ENCODE measurements around the gene MICAL3. TPM values are rescaled to one million over a fixed set of nuclear protein-coding genes. Genes with fewer than 3 reads are reported as not detected.

The MICAL3 gene
- polyA plus RNA-seq, 2 of the 4 experiments (the other 2 are of a cell fraction): 20.5 to 30.1 TPM

DNA sequence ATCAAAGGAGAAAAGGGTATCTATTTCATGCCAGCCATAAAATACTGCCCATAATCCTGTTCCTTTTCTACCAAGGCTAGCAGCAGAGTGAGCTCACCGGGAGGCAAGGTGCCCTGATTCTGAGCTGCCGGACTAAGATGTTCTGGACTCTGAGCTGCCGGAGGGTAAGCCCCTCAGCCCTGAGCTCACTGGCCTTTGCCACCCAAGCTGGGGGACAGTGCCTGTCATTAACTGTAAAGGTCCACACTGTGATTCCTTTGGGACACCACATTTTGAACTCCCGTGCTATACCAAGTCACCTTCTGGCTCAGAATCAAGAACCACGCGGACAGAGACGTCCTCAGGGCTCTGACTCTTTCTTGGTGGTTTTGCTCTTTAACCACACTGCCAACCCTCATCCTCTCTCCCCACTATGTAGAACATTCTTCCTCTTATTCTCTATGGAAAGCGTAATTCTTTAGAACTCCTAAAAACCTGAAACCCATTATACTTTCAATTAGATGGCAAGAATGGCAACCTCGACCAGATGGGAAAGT, 161.6 kb downstream of the MICAL3 start:
- H3K27ac ChIP-seq: no peak overlapping the region
- CTCF ChIA-PET: no interaction called here
- no peaks in the 10 kb centered on the region for H3K9me3 ChIP-seq
- FAIRE-seq: no peak
- ATAC-seq: no peak
- no peaks in the 10 kb centered on the region for H3K4me1 ChIP-seq
- 94% methylated on average over 9 of the region's 9 CpGs for WGBS (ENCODE audit: missing lambda C conversion rate)
- H3K4me2 ChIP-seq: no peak overlapping the region
- TF ChIP-seq NR3C1 (IDR thresholded peaks at IDR 0.05) (no peak), EP300 (IDR thresholded peaks at IDR 0.05) (no peak), SREBF2 (IDR thresholded peaks at IDR 0.05) (no peak), RARB (CRISPR knock-in tag; IDR thresholded peaks at IDR 0.05) (no peak), POLR2A (IDR thresholded peaks at IDR 0.05; ENCODE audit: low read length) (no peak), FOSL2 (IDR thresholded peaks at IDR 0.05) (no peak), FOSL2 (CRISPR knock-in tag; IDR thresholded peaks at IDR 0.05) (no peak), KDM5A (IDR thresholded peaks at IDR 0.05) (no peak), RFX5 (IDR thresholded peaks at IDR 0.05) (no peak)
- TF ChIP-seq, protein P1, sequence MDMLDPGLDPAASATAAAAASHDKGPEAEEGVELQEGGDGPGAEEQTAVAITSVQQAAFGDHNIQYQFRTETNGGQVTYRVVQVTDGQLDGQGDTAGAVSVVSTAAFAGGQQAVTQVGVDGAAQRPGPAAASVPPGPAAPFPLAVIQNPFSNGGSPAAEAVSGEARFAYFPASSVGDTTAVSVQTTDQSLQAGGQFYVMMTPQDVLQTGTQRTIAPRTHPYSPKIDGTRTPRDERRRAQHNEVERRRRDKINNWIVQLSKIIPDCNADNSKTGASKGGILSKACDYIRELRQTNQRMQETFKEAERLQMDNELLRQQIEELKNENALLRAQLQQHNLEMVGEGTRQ (IDR thresholded peaks at IDR 0.05): no peak
- TF ChIP-seq, protein P2, sequence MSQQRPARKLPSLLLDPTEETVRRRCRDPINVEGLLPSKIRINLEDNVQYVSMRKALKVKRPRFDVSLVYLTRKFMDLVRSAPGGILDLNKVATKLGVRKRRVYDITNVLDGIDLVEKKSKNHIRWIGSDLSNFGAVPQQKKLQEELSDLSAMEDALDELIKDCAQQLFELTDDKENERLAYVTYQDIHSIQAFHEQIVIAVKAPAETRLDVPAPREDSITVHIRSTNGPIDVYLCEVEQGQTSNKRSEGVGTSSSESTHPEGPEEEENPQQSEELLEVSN (IDR thresholded peaks at IDR 0.05; ENCODE audit: borderline replicate concordance, low read depth): no peak
- DNase-seq (ENCODE audit: low read depth in 1 of 2, low spot score in 1 of 2): no peak
- POLR2A ChIA-PET: no interaction called here
- H3K4me3 ChIP-seq: no peak overlapping the region

DNA sequence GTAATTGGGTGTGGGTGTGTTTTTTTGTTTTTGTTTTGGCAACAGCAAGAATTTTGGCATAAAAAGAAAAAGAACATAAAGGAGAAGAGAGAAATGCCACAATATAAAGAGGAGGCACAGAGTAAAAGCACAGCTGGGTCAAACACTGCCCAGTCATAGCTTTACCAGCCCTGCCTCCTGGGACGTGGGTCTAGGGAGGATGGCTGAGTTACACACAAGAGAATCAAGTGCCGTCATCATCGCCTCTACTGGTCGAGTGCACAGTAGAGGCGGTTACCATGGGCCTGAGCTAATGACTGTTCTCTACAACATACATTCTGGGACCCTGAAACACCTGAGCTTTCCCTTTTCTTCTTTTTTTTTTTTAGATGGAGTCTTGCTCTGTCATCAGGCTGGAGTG, 162.5 kb downstream of the MICAL3 start:
- Histone ChIP-seq H3K4me3 (no peak overlapping the region), H3K9me3 (no peaks in the 10 kb centered on the region), H3K27ac (no peak overlapping the region), H3K4me1 (no peaks in the 10 kb centered on the region), H3K4me2 (no peak overlapping the region)
- no peak for ATAC-seq
- no peak for DNase-seq (ENCODE audit: low read depth in 1 of 2, low spot score in 1 of 2)
- CTCF ChIA-PET: interaction anchor here (1.2 kb wide), 1 partner anchor 214 kb away, joined by 3 read pairs; no protein-coding TSS in a partner anchor
- POLR2A ChIA-PET: no interaction called here
- FAIRE-seq: no peak
- no peak for TF ChIP-seq RCOR1 (IDR thresholded peaks at IDR 0.05; ENCODE audit: low read depth, low read length)
- WGBS (ENCODE audit: missing lambda C conversion rate): 91% methylated on average over 5 of the region's 5 CpGs

- TF ChIP-seq MAX (IDR thresholded peaks at IDR 0.05) (no peak), NR3C1 (IDR thresholded peaks at IDR 0.05) (no peak), SMC3 (IDR thresholded peaks at IDR 0.05) (no peak), MYC (IDR thresholded peaks at IDR 0.05; ENCODE audit: borderline replicate concordance, low read length) (no peak), EHMT2 (IDR thresholded peaks at IDR 0.05; ENCODE audit: low read depth) (no peak), KDM5A (IDR thresholded peaks at IDR 0.05) (no peak), PHF8 (IDR thresholded peaks at IDR 0.05; ENCODE audit: borderline replicate concordance, low read depth) (no peak), RFX5 (IDR thresholded peaks at IDR 0.05) (no peak), FOSL2 (IDR thresholded peaks at IDR 0.05) (no peak), FOSL2 (CRISPR knock-in tag; IDR thresholded peaks at IDR 0.05) (no peak), HEYL (CRISPR knock-in tag; IDR thresholded peaks at IDR 0.05) (no peak)
- TF ChIP-seq, protein P3, sequence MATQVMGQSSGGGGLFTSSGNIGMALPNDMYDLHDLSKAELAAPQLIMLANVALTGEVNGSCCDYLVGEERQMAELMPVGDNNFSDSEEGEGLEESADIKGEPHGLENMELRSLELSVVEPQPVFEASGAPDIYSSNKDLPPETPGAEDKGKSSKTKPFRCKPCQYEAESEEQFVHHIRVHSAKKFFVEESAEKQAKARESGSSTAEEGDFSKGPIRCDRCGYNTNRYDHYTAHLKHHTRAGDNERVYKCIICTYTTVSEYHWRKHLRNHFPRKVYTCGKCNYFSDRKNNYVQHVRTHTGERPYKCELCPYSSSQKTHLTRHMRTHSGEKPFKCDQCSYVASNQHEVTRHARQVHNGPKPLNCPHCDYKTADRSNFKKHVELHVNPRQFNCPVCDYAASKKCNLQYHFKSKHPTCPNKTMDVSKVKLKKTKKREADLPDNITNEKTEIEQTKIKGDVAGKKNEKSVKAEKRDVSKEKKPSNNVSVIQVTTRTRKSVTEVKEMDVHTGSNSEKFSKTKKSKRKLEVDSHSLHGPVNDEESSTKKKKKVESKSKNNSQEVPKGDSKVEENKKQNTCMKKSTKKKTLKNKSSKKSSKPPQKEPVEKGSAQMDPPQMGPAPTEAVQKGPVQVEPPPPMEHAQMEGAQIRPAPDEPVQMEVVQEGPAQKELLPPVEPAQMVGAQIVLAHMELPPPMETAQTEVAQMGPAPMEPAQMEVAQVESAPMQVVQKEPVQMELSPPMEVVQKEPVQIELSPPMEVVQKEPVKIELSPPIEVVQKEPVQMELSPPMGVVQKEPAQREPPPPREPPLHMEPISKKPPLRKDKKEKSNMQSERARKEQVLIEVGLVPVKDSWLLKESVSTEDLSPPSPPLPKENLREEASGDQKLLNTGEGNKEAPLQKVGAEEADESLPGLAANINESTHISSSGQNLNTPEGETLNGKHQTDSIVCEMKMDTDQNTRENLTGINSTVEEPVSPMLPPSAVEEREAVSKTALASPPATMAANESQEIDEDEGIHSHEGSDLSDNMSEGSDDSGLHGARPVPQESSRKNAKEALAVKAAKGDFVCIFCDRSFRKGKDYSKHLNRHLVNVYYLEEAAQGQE (IDR thresholded peaks at IDR 0.05): no peak
- TF ChIP-seq, protein P2 (IDR thresholded peaks at IDR 0.05; ENCODE audit: borderline replicate concordance, low read depth): no peak
- TF ChIP-seq, protein P1 (IDR thresholded peaks at IDR 0.05): no peak
- Histone ChIP-seq H3K9me3 (no peaks in the 10 kb centered on the region), H3K27ac (no peak overlapping the region), H3K4me1 (no peaks in the 10 kb centered on the region), H3K4me3 (no peak overlapping the region), H3K4me2 (no peak overlapping the region)
- CTCF ChIA-PET: interaction anchor here (1.0 to 1.2 kb wide), 2 partner anchors 216 to 302 kb away, joined by 3 read pairs; no protein-coding TSS in a partner anchor
- ATAC-seq: no peak
- POLR2A ChIA-PET: no interaction called here
- 95% methylated on average over 23 of the region's 23 CpGs for WGBS (ENCODE audit: missing lambda C conversion rate)
- FAIRE-seq: no peak
- DNase-seq (ENCODE audit: low read depth in 1 of 2, low spot score in 1 of 2): no peak
Observed at GRCh38 chr22:17860220-17860965, 164.0 kb downstream of the MICAL3 start.
